GM10266 (cell line): ENCODE measurements around the gene TERB1.

Source experiments
- DNase-seq: peaks from one replicate; pipeline ENCODE4 v3.0.0; 2012; ENCODE audit errors: extremely low spot score
- CTCF ChIP-seq: IDR thresholded peaks from 2 replicates; pipeline ENCODE4 v1.5.1; 2012; ENCODE audit warnings: mild to moderate bottlenecking, low read depth; ENCODE audit not compliant: control insufficient read depth, insufficient read depth; ENCODE audit errors: missing control alignments

Gene TERB1

GRCh38 chr16:66706506-66706880, 94.9 kb downstream of the TERB1 start:
- TF ChIP-seq CTCF, result no peak
- DNase-seq, result no peak

DNA sequence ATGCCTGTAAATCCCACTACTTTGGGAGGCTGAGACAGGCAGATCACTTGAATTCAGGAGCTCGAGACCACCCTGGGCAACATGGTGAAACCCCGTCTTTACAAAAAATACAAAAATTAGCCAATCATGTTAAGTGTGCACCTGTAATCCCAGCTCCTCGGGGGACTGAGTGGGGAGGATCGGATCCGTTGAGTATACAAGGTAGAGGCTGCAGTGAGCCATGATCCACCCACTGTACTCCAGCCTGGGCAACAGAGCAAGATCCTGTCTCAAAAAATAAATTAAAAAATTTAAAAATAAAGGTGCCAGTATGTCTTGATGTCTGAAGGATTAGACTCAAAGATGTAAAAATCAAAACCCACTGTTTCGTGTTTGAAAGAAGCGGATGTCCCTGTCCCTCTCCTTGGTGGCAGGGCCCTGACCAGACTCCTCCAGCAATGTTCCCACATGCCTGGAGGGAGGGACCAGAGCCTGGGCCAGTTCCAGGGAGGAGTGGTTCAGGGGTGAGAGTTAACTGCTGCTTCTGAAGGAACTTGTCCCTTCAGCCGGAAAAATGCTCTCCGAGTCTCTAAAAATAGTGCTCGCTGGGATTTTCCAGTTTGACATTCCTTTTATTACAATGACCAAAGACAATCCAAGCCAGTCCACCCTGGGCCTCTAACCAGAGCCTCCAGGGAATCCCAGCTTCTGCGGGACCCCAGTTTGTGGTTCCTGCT, 95.4 kb downstream of the TERB1 start:
- no peak for TF ChIP-seq CTCF
- DNase-seq, result no peak
